ENCODE data around the gene ITGAD.

DNA sequence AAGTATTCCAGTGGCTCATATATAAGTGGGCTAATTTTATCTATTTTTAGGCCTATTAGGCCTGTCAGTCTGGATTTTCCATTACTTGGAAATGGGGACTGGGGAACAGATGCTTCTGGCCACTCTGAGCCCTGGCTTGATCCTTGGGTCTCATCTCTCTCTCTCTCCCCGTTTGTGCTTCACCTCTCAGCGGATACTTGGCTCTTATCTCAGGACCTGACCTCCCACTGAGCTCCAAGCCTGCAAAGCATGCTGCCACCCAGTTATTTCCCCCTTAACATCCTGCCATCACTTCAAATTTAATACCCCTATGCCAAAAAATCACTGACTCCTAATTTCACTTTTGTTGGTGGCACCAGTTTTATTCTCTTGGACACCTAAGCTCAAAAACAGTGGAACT, 45.3 kb downstream of the ITGAD start:
- TF ChIP-seq, protein P1, sequence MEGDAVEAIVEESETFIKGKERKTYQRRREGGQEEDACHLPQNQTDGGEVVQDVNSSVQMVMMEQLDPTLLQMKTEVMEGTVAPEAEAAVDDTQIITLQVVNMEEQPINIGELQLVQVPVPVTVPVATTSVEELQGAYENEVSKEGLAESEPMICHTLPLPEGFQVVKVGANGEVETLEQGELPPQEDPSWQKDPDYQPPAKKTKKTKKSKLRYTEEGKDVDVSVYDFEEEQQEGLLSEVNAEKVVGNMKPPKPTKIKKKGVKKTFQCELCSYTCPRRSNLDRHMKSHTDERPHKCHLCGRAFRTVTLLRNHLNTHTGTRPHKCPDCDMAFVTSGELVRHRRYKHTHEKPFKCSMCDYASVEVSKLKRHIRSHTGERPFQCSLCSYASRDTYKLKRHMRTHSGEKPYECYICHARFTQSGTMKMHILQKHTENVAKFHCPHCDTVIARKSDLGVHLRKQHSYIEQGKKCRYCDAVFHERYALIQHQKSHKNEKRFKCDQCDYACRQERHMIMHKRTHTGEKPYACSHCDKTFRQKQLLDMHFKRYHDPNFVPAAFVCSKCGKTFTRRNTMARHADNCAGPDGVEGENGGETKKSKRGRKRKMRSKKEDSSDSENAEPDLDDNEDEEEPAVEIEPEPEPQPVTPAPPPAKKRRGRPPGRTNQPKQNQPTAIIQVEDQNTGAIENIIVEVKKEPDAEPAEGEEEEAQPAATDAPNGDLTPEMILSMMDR (IDR thresholded peaks at IDR 0.05): no peak
- TF ChIP-seq, protein P2, sequence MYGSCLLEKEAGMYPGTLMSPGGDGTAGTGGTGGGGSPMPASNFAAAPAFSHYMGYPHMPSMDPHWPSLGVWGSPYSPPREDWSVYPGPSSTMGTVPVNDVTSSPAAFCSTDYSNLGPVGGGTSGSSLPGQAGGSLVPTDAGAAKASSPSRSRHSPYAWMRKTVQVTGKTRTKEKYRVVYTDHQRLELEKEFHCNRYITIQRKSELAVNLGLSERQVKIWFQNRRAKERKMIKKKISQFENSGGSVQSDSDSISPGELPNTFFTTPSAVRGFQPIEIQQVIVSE (CRISPR knock-in tag; IDR thresholded peaks at IDR 0.05; ENCODE audit: borderline replicate concordance): no peak
- TF ChIP-seq CBFB (CRISPR knock-in tag; IDR thresholded peaks at IDR 0.05; ENCODE audit: low read depth) (no peak), JUN (CRISPR knock-in tag; IDR thresholded peaks at IDR 0.05) (no peak), ZNF317 (CRISPR knock-in tag; IDR thresholded peaks at IDR 0.05; ENCODE audit: borderline replicate concordance, low read depth) (no peak), ATF1 (CRISPR knock-in tag; IDR thresholded peaks at IDR 0.05) (no peak), GRHL2 (CRISPR knock-in tag; IDR thresholded peaks at IDR 0.05; ENCODE audit: insufficient replicate concordance, severe bottlenecking) (no peak), SMAD4 (CRISPR knock-in tag; IDR thresholded peaks at IDR 0.05) (no peak), CREM (CRISPR knock-in tag; IDR thresholded peaks at IDR 0.05) (no peak)
- TF ChIP-seq, protein P3, sequence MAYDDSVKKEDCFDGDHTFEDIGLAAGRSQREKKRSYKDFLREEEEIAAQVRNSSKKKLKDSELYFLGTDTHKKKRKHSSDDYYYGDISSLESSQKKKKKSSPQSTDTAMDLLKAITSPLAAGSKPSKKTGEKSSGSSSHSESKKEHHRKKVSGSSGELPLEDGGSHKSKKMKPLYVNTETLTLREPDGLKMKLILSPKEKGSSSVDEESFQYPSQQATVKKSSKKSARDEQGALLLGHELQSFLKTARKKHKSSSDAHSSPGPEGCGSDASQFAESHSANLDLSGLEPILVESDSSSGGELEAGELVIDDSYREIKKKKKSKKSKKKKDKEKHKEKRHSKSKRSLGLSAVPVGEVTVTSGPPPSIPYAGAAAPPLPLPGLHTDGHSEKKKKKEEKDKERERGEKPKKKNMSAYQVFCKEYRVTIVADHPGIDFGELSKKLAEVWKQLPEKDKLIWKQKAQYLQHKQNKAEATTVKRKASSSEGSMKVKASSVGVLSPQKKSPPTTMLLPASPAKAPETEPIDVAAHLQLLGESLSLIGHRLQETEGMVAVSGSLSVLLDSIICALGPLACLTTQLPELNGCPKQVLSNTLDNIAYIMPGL (CRISPR knock-in tag; IDR thresholded peaks at IDR 0.05): no peak
- TF ChIP-seq, protein P4, sequence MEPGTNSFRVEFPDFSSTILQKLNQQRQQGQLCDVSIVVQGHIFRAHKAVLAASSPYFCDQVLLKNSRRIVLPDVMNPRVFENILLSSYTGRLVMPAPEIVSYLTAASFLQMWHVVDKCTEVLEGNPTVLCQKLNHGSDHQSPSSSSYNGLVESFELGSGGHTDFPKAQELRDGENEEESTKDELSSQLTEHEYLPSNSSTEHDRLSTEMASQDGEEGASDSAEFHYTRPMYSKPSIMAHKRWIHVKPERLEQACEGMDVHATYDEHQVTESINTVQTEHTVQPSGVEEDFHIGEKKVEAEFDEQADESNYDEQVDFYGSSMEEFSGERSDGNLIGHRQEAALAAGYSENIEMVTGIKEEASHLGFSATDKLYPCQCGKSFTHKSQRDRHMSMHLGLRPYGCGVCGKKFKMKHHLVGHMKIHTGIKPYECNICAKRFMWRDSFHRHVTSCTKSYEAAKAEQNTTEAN (CRISPR knock-in tag; IDR thresholded peaks at IDR 0.05): no peak
- TF ChIP-seq, protein P5, sequence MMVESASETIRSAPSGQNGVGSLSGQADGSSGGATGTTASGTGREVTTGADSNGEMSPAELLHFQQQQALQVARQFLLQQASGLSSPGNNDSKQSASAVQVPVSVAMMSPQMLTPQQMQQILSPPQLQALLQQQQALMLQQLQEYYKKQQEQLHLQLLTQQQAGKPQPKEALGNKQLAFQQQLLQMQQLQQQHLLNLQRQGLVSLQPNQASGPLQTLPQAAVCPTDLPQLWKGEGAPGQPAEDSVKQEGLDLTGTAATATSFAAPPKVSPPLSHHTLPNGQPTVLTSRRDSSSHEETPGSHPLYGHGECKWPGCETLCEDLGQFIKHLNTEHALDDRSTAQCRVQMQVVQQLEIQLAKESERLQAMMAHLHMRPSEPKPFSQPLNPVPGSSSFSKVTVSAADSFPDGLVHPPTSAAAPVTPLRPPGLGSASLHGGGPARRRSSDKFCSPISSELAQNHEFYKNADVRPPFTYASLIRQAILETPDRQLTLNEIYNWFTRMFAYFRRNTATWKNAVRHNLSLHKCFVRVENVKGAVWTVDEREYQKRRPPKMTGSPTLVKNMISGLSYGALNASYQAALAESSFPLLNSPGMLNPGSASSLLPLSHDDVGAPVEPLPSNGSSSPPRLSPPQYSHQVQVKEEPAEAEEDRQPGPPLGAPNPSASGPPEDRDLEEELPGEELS (CRISPR knock-in tag; IDR thresholded peaks at IDR 0.05): no peak
- TF ChIP-seq, protein P6, sequence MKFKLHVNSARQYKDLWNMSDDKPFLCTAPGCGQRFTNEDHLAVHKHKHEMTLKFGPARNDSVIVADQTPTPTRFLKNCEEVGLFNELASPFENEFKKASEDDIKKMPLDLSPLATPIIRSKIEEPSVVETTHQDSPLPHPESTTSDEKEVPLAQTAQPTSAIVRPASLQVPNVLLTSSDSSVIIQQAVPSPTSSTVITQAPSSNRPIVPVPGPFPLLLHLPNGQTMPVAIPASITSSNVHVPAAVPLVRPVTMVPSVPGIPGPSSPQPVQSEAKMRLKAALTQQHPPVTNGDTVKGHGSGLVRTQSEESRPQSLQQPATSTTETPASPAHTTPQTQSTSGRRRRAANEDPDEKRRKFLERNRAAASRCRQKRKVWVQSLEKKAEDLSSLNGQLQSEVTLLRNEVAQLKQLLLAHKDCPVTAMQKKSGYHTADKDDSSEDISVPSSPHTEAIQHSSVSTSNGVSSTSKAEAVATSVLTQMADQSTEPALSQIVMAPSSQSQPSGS (CRISPR knock-in tag; IDR thresholded peaks at IDR 0.05; ENCODE audit: borderline replicate concordance, low read depth): no peak
